T-helper 2 cell treated with Interferon-gamma antibody and Interleukin-4, amounts not matched to agents 5 μg/mL and 100 μg/mL, for 36 hours (primary cell): ENCODE measurements around the gene HS3ST5.

ENCODE experiments used
- DNase-seq: peaks from one replicate; pipeline ENCODE4 v3.0.0; 2021; ENCODE audit warnings: low spot score
- H3K27ac Mint-ChIP-seq: one replicate; pipeline ENCODE4 v1.8.0; 2021; ENCODE audit warnings: mild to moderate bottlenecking, mixed read lengths
- H3K27me3 Mint-ChIP-seq: one replicate; pipeline ENCODE4 v1.8.0; 2021; ENCODE audit warnings: low read depth, mixed read lengths
- H3K36me3 Mint-ChIP-seq: one replicate; pipeline ENCODE4 v1.8.0; 2021; ENCODE audit warnings: low read depth, mixed read lengths
- H3K4me1 Mint-ChIP-seq: one replicate; pipeline ENCODE4 v1.8.0; 2021; ENCODE audit warnings: low read depth, mixed read lengths
- H3K4me3 Mint-ChIP-seq: one replicate; pipeline ENCODE4 v1.8.0; 2022; ENCODE audit warnings: mild to moderate bottlenecking, moderate library complexity, mixed read lengths
- H3K9me3 Mint-ChIP-seq: one replicate; pipeline ENCODE4 v1.8.0; 2021; ENCODE audit warnings: mixed read lengths

The HS3ST5 gene

DNA sequence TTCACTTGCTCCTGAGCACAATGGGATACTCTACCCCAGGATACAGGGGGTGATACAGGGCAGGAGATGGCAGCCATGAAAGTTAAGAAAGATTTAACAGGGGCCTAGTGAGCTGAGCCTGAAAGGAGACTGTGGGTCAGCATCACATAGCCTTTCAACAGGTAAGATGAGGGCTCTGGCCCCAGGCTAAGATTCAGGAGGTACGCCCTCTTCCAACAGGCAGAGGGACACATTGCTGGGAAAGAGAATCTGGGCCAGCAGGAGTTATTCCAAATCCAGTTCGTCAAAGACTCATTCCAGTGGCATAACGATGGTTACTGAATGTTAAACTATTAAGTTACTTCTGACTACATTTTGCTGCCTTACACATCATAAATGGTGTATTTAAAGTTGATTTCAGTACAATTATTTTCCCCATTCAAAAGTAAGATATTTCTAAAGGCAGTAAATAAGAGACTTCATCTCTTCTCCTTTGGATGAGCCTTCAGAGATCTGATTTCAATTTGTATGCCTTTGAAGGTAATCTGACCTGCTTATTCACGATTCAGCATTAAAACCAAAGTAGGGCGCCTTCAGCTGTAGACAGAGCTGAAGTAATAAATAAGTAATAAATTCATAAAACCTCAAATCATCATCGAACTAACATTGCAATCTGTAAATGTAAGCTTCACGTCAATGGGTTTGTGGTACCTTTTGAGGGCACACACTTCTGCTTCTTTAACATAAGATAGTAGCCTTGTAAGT lies 62.4 kb downstream of the HS3ST5 start:
- Mint-ChIP-seq H3K4me1 (no peaks in the 10 kb centered on the region), H3K27ac (no peak overlapping the region), H3K27me3 (peaks cover 7% of the 10 kb centered on the region), H3K9me3 (no peaks in the 10 kb centered on the region), H3K36me3 (no peaks in the 10 kb centered on the region), H3K4me3 (no peak overlapping the region)
- DNase-seq: no peak

- Mint-ChIP-seq H3K27ac (no peak overlapping the region), H3K27me3 (peaks cover 5% of the 10 kb centered on the region), H3K4me1 (no peaks in the 10 kb centered on the region), H3K4me3 (no peak overlapping the region), H3K36me3 (no peaks in the 10 kb centered on the region), H3K9me3 (no peaks in the 10 kb centered on the region)
- no peak for DNase-seq
Observed at GRCh38 chr6:114277220-114277619, 65.6 kb downstream of the HS3ST5 start.

- peaks cover 5% of the 10 kb centered on the region for H3K27me3 Mint-ChIP-seq
- no peak overlapping the region for H3K27ac Mint-ChIP-seq
- H3K4me1 Mint-ChIP-seq: no peaks in the 10 kb centered on the region
- no peaks in the 10 kb centered on the region for H3K36me3 Mint-ChIP-seq
- DNase-seq: no peak
- H3K4me3 Mint-ChIP-seq: no peak overlapping the region
- no peaks in the 10 kb centered on the region for H3K9me3 Mint-ChIP-seq
Observed at GRCh38 chr6:114276783-114277182, 66.0 kb downstream of the HS3ST5 start.

GRCh38 chr6:114274836-114275235 lies 68.0 kb downstream of the HS3ST5 start:
- Mint-ChIP-seq H3K27ac (no peak overlapping the region), H3K36me3 (no peaks in the 10 kb centered on the region), H3K4me3 (no peak overlapping the region), H3K27me3 (no peaks in the 10 kb centered on the region), H3K9me3 (no peaks in the 10 kb centered on the region), H3K4me1 (no peaks in the 10 kb centered on the region)
- no peak for DNase-seq

GRCh38 chr6:114272582-114272981 lies 70.2 kb downstream of the HS3ST5 start:
- H3K27me3 Mint-ChIP-seq: no peaks in the 10 kb centered on the region
- no peaks in the 10 kb centered on the region for H3K4me1 Mint-ChIP-seq
- H3K4me3 Mint-ChIP-seq: no peak overlapping the region
- no peaks in the 10 kb centered on the region for H3K36me3 Mint-ChIP-seq
- no peak for DNase-seq
- H3K9me3 Mint-ChIP-seq: no peaks in the 10 kb centered on the region
- no peak overlapping the region for H3K27ac Mint-ChIP-seq

DNA sequence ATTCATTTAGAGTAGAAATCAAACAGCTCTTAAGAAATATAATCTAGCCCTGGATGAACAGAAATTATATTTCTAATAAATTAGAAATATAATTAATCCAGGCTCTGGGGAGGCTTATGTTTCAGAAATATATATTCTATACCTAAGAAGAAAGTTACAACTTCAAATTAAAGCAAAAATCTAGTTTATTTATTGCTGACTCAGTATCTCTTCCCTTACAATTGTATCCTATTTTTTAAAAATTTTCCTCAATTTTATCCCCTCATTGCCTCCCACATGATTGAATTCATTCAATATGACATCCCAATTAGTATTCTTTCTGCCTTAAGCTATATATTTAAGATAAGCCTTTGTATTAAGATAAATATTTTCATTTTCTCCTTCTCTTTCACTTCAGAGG lies 71.4 kb downstream of the HS3ST5 start:
- DNase-seq: no peak
- H3K27me3 Mint-ChIP-seq: no peaks in the 10 kb centered on the region
- H3K27ac Mint-ChIP-seq: no peak overlapping the region
- no peaks in the 10 kb centered on the region for H3K36me3 Mint-ChIP-seq
- H3K9me3 Mint-ChIP-seq: no peaks in the 10 kb centered on the region
- H3K4me1 Mint-ChIP-seq: no peaks in the 10 kb centered on the region
- H3K4me3 Mint-ChIP-seq: no peak overlapping the region

DNA sequence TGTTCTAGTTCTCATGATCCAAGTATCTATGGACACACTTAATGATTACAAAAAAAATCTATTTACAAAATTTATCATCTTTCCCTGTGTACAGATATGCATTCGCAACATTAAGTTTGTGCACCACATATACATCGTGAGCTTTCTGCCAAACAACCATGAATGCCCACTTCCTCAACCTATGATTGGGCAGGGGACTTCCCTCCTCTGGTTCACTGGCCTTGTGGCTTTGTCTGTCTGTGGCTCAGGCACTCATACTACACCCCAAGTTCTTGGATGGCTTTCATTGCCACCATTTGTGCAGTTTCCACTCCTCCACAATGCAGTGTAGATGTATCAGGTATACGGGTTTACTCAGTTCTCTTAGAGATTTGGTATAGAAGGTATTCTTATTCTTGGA lies 74.9 kb downstream of the HS3ST5 start:
- Mint-ChIP-seq H3K36me3 (no peaks in the 10 kb centered on the region), H3K4me3 (no peak overlapping the region), H3K27ac (no peak overlapping the region), H3K9me3 (no peaks in the 10 kb centered on the region), H3K27me3 (no peaks in the 10 kb centered on the region), H3K4me1 (no peaks in the 10 kb centered on the region)
- DNase-seq: no peak

DNA sequence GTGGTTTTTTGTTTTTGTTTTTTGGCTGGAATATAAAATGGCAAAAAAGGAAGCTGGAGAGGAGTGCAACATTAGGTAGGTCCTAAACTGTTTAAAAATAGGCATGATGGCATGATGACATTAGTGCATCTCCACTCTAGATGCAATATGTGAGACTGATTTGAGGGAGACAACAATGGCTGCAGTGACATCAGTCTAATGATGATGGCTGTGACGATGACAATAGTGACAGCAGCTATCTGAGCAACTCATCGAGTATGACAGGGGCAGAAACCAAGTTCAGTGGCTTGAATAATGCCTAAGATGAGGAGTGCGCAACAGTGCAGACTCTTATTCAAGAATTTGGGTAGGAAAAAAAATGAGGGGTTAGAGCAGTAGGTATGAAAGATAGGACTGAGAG lies 82.0 kb downstream of the HS3ST5 start:
- H3K27ac Mint-ChIP-seq: no peak overlapping the region
- H3K36me3 Mint-ChIP-seq: no peaks in the 10 kb centered on the region
- H3K4me1 Mint-ChIP-seq: no peaks in the 10 kb centered on the region
- H3K9me3 Mint-ChIP-seq: no peaks in the 10 kb centered on the region
- no peak overlapping the region for H3K4me3 Mint-ChIP-seq
- no peaks in the 10 kb centered on the region for H3K27me3 Mint-ChIP-seq
- DNase-seq: no peak

DNA sequence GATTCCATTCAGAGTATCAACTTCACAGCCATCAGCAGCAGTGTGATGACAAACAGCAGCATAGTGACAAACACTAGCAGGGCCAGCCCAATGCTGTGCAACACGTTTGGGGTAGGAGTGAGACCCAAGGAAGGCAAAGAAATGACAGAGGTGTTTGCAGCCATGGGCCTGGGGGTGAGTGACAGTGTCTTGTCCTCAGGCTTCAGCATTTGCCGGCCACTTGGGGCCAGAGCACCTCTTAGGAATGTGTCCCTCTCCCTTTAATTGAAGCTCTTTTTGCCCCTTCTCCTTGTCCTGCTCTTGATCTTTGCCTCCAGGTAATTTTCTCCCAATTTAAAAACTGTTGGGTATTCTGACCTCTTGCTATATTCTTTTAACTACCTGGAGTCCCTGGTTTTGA lies 84.4 kb downstream of the HS3ST5 start:
- DNase-seq: no peak
- Mint-ChIP-seq H3K9me3 (no peaks in the 10 kb centered on the region), H3K4me1 (no peaks in the 10 kb centered on the region), H3K36me3 (no peaks in the 10 kb centered on the region), H3K27ac (no peak overlapping the region), H3K27me3 (no peaks in the 10 kb centered on the region), H3K4me3 (no peak overlapping the region)

GRCh38 chr6:114253431-114253830 lies 89.4 kb downstream of the HS3ST5 start:
- H3K27ac Mint-ChIP-seq: no peak overlapping the region
- DNase-seq: no peak
- no peaks in the 10 kb centered on the region for H3K36me3 Mint-ChIP-seq
- no peak overlapping the region for H3K4me3 Mint-ChIP-seq
- H3K27me3 Mint-ChIP-seq: no peaks in the 10 kb centered on the region
- H3K4me1 Mint-ChIP-seq: no peaks in the 10 kb centered on the region
- no peaks in the 10 kb centered on the region for H3K9me3 Mint-ChIP-seq

- Mint-ChIP-seq H3K4me1 (no peaks in the 10 kb centered on the region), H3K27me3 (no peaks in the 10 kb centered on the region), H3K36me3 (no peaks in the 10 kb centered on the region), H3K27ac (no peak overlapping the region), H3K9me3 (no peaks in the 10 kb centered on the region), H3K4me3 (no peak overlapping the region)
- DNase-seq: no peak
Observed at GRCh38 chr6:114249522-114249921, 93.3 kb downstream of the HS3ST5 start.

GRCh38 chr6:114247101-114247500 lies 95.7 kb downstream of the HS3ST5 start:
- Mint-ChIP-seq H3K27ac (no peak overlapping the region), H3K4me1 (no peaks in the 10 kb centered on the region), H3K36me3 (no peaks in the 10 kb centered on the region)

DNA sequence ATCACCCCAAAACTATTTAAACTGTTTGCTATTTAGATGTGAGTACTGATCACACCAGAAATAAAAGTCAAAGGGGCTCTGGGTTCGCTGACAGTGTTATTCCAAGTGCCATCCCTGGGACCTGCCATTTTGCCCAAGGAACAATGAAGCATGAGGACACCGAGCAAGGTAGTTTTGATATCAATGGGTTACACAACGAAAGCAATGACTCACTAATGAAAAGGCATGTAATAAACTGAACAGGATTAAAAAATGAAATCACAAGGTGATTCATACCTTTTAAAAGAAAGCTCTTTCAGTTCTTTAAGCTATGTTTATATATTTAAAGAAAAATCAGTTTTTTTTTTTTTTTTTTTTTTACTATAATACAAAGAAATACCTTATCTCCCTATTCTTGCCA lies 102.0 kb downstream of the HS3ST5 start:
- no peaks in the 10 kb centered on the region for H3K27me3 Mint-ChIP-seq
- no peaks in the 10 kb centered on the region for H3K36me3 Mint-ChIP-seq
- H3K27ac Mint-ChIP-seq: no peak overlapping the region
- H3K4me1 Mint-ChIP-seq: no peaks in the 10 kb centered on the region
- DNase-seq: no peak
- H3K9me3 Mint-ChIP-seq: no peaks in the 10 kb centered on the region
- no peak overlapping the region for H3K4me3 Mint-ChIP-seq

More at GRCh38 chr6:114247101-114247500, 95.7 kb downstream of the HS3ST5 start:
- no peak for DNase-seq
- Mint-ChIP-seq H3K9me3 (no peaks in the 10 kb centered on the region), H3K27me3 (no peaks in the 10 kb centered on the region), H3K4me3 (no peak overlapping the region)

GRCh38 chr6:114228675-114229074 lies 114.1 kb downstream of the HS3ST5 start:
- H3K4me1 Mint-ChIP-seq: no peaks in the 10 kb centered on the region
- H3K27me3 Mint-ChIP-seq: no peaks in the 10 kb centered on the region
- H3K27ac Mint-ChIP-seq: no peak overlapping the region

DNA sequence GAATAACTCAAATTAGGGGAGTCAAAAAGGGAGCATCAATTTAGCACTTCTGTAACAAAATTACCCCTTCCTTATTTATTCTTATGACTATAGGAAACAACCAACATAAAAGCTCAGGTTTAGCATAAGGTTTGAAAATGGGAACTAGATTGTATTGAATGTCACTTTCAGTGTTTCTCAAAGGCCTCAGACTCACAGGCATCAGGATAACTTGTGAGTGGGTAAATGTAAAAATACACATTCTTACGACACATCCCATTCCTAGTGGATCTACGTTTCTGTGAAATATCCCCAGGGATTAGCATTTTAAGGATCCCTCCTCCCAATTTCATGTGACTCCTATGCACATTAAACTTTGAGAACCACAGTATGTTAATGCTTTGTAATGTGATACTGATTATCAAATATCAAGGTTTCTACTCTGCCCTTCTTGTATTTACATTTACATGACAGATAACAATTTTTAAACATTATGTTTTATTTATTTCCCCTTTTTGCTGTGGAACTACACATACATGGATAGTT lies 114.8 kb downstream of the HS3ST5 start:
- no peak for DNase-seq
- Mint-ChIP-seq H3K27me3 (no peaks in the 10 kb centered on the region), H3K9me3 (no peaks in the 10 kb centered on the region), H3K4me3 (no peak overlapping the region), H3K4me1 (no peaks in the 10 kb centered on the region), H3K27ac (no peak overlapping the region), H3K36me3 (no peaks in the 10 kb centered on the region)

More at GRCh38 chr6:114228675-114229074, 114.1 kb downstream of the HS3ST5 start:
- no peaks in the 10 kb centered on the region for H3K36me3 Mint-ChIP-seq
- no peaks in the 10 kb centered on the region for H3K9me3 Mint-ChIP-seq
- no peak overlapping the region for H3K4me3 Mint-ChIP-seq
- no peak for DNase-seq
